NCI-H2196 (cell line): ENCODE measurements around the gene RAB36.

Experiments used
- DNase-seq: peaks from one replicate; lab custom pipeline; 2025; ENCODE audit not compliant: unreplicated experiment; lab: John Stamatoyannopoulos, UW

The RAB36 gene

GRCh38 chr22:23120415-23120899 is 24.8 kb upstream of the RAB36 start:
- no peak for DNase-seq

GRCh38 chr22:23121000-23121421 is 24.3 kb upstream of the RAB36 start:
- no peak for DNase-seq

GRCh38 chr22:23121424-23121823 is 23.9 kb upstream of the RAB36 start:
- DNase-seq: no peak

- no peak for DNase-seq
Measured at GRCh38 chr22:23122216-23122957, 22.9 kb upstream of the RAB36 start.

GRCh38 chr22:23122992-23123803 is 22.1 kb upstream of the RAB36 start:
- no peak for DNase-seq

- DNase-seq: no peak
Measured at GRCh38 chr22:23123804-23124254, 21.4 kb upstream of the RAB36 start.

- DNase-seq: no peak
Measured at GRCh38 chr22:23124611-23125511, 20.4 kb upstream of the RAB36 start.

GRCh38 chr22:23125512-23126103 is 19.7 kb upstream of the RAB36 start:
- no peak for DNase-seq

- no peak for DNase-seq
Measured at GRCh38 chr22:23126165-23127054, 18.9 kb upstream of the RAB36 start.

GRCh38 chr22:23127055-23127756 is 18.1 kb upstream of the RAB36 start:
- no peak for DNase-seq

- DNase-seq: no peak
Measured at GRCh38 chr22:23127788-23128187, 17.5 kb upstream of the RAB36 start.

GRCh38 chr22:23128269-23129108 is 16.8 kb upstream of the RAB36 start:
- peak; percentile 37 for DNase-seq

- no peak for DNase-seq
Measured at GRCh38 chr22:23129149-23129548, 16.1 kb upstream of the RAB36 start.

- DNase-seq: no peak
Measured at GRCh38 chr22:23130697-23131096, 14.6 kb upstream of the RAB36 start.

- DNase-seq: no peak
Measured at GRCh38 chr22:23131931-23132330, 13.3 kb upstream of the RAB36 start.

GRCh38 chr22:23132376-23133091 is 12.7 kb upstream of the RAB36 start:
- no peak for DNase-seq

- no peak for DNase-seq
Measured at GRCh38 chr22:23133922-23134321, 11.4 kb upstream of the RAB36 start.
